HL-60/S4 (cell line): Measurements from ENCODE around the gene ZNRF2.
"Not testable (repeated sequence)": the region's sequence is repeated elsewhere in the genome, so short reads cannot be mapped to it uniquely, and the experiment has no call there.

ENCODE experiments used
- in situ Hi-C: fragments of 300-500 bp; cut with MboI; formaldehyde crosslinking; loops from 2 replicates; pipeline ENCODE4 v1.14.3; 2022; ENCODE audit warnings: low sequenced_read_pairs

The ZNRF2 gene

DNA sequence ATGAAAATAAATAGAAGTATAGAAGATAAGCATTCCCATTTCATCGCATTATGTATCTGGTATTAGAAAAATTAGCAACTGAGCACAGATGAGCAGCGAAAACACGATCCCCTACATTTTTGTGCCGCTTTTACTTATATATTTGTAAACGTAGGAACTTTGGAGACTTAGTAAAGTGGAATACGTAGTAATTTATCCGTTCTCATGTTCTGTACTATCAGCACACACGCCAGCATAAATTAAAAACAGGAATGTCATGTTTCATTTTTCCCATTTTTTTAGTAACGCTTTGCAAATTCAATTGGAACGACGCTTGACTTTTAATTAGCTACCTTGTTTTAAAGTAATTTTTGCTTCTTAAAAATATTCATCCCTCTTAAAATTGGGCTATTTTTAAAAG, 2.4 kb downstream of the ZNRF2 start:
- in situ Hi-C loops: no loop called here

- in situ Hi-C loops: not testable (repeated sequence)
These were observed 3.2 kb downstream of the ZNRF2 start for GRCh38 chr7:30287625-30288024.

DNA sequence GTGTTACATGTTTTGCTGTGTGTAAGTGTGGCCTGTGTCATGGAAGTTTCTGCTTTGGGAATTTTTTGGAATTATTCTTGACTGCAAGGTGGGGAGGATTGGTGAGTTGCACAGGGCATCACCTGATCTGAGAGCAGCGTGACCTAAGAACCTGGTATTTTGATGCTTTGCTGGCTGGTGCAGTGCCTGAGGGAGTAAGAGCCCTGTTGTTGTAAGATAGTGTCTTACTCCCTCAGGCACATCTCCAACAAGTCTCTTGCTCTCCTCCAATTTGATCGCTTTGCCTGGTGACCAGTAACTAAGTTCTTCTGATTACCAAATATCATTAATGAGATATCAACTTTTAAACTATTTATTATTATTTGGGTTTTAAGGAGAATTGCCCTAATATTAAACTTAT, 5.2 kb downstream of the ZNRF2 start:
- in situ Hi-C loops: not testable (repeated sequence)

DNA sequence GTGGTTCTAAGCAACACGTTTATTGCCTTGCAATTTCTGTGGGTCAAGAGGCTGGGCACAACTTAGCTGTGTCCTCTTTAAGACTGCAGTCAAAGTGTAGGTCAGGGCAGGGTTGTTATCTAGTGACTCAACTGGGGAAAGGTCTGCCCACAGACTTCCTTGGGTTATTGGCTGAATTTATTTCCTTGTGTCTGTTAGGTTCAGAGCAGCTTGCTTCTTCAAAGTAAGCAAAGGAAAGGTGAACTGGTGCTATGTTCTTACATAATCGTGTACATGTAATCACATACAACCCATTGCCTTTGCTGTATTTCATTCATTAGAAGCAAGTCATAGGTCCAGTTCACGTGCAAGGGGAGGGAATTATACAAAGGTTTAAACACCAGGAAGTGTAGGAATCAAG, 5.9 kb downstream of the ZNRF2 start:
- in situ Hi-C loops: not testable (repeated sequence)

DNA sequence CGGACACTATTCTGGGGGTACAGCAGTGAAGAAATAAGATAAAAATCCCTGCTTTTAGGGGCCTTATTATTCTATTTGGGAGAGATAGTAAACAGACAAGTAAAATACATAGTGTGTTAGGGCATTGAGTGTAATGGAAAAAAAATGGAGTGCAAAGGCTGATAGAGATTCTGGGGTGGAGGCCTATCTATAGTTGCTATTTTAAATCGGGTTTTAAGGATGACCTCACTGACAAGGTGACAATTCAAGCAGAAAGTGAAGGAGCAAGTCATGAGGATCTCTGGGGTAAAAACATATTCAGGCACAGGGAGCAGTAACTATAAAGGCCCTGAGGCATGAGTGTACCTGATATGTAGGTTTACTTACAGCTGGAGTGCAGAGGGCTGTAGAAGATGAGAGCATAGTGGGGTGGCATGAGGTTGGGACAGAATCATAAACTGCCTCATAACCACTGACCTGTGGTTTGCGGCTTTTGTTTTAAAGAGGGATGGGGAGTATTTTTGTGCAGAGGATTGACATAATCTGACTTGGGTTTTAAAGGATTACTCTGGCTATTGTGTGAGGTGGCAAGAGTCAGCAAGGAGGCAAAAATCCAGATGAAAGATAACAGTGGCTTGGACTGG, 8.1 kb downstream of the ZNRF2 start:
- in situ Hi-C loops: not testable (repeated sequence)

- in situ Hi-C loops: not testable (repeated sequence)
These were observed 11.9 kb downstream of the ZNRF2 start for GRCh38 chr7:30296304-30296703.

DNA sequence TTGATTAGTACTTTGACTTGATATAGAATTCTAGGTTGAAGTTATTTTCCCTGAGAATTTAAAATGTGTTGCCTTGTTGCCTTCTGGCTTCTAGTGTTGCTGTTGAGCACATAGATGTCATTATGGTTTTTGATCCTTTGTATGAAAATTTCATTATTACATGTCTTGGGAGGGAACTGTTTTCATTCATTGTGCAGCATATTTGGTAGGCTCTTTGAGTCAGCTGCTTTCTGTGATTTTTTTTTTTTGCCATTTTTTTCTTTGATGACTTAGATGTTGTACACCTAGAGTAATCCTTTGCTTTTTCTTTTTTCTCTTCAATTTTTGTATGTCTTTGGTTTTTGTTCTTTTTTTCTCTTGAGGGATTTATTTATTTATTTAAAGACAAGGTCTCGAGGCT, 13.1 kb downstream of the ZNRF2 start:
- in situ Hi-C loops: not testable (repeated sequence)

GRCh38 chr7:30298409-30298808, 14.0 kb downstream of the ZNRF2 start:
- in situ Hi-C loops: not testable (repeated sequence)

DNA sequence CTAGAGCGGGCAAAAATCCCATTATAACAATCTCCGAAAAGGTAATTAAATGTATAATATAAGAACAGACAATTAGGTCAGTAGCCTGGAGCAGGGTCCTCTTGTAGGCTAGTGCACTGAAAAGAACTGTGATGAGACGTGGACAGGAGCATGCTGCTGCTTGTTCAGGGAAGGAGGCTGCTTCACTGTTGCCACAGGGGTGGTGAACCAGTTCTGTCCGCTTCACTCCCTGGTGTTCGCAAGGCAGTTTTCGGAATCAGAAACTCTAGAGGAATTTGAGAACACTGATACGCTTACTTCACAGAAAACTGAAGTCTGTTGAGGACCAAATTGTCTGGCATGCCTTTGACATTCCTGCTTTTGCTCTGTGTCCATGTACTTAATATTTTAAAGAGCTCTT, 17.4 kb downstream of the ZNRF2 start:
- in situ Hi-C loops: no loop called here

DNA sequence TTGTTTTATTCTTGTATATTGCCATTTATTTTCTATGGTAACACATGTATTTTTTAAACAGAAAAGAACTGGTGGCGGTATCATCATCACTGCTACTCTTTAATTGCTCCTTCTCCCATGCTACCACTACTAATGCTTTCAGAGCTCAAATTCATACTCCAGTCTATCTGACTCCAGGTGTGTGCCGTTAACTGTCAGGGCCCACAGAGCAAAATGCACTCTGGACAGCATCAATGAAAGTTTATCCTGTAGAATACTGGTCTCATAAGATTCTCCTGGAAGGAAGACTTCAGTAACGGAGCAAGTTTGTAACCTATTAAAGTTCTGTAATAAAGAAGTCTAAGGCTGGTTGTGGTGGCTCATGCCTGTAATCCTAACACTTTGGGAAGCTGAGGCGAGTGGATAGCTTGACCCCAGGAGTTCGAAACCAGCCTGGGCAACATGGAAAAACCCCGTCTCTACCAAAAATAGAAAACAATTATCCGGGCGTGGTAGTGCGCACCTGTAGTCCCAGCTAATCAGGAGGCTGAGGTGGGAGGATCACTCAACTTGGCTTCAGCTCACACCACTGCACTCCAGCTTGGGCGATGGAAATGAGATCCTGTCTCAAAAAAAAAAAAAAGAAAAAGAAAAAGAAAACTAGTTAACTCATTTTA, 18.4 kb downstream of the ZNRF2 start:
- in situ Hi-C loops: no loop called here

DNA sequence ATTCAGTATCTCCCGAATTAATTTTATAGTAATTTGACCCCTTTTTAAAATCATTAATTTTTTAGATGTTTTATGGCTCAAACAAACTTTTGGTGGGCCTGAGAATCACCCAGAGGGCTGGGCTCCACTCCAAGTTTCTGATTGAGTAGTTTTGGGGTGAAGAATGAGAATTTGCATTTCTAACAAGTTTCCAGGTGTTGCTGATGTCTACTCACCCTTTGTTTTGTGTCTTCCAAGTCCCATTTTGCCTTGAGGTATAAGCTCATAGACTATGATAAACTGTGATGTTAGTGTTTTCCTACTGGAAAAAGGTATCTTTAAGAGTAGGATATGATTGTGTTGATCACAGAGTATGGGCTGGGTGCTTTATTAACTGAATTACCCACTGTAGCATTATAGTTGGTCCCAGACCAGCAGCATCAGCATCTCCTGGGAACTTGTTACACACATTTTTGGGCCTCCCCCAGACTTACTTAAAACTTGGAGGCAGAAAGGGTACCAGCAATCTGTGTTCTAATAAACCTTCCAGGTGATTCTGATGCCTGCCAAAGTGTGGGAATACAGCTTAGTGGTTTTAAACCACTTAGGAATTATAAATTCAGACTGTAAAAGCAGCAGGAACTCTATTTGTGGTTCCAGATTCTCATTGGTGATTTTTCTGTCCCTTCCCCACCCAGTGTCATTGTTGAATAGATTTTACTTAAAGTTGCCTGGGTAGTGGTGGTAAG, 19.1 kb downstream of the ZNRF2 start:
- in situ Hi-C loops: no loop called here

- in situ Hi-C loops: no loop called here
These were observed 19.9 kb downstream of the ZNRF2 start for GRCh38 chr7:30304177-30304884.

DNA sequence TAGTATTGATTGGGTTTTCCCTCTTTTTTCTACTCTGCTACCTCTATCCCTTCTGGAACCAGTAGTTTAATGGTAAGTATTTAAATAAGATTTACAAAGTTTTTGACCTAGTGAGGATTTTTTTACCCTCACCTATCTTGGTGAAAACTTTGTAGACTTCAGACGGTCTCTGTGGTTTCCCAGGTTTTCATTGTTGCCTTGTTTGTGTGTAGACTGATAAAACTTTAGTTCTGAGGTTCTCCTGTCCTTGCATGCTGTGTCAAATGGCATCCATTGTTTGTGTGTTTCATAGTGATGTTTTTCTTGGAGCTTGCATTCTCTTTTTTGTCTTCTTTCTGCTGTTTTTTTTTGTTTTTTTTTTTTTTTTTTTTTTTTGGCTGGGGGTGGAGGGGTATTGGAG, 22.6 kb downstream of the ZNRF2 start:
- in situ Hi-C loops: no loop called here

- in situ Hi-C loops: no loop called here
These were observed 24.0 kb downstream of the ZNRF2 start for GRCh38 chr7:30308389-30308788.

DNA sequence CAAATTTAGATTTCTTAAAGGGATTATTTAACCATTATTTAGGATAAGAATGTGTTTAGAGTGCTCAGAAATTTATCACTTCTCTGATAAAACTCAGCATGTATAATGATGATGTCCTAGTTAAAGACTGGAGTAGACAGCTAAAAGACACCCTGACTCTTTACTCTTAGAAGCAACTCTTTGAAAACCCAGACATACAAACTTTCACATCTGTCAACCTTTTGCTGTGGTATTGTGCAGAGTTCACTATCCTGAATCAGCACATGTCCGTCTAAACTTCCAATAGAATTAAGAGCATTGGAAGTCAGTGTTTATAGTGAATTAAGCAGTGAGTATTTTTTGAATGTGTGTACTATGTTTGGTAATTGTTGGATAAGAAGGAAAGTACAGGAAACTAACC, 24.9 kb downstream of the ZNRF2 start:
- in situ Hi-C loops: no loop called here

- in situ Hi-C loops: no loop called here
These were observed 25.5 kb downstream of the ZNRF2 start for GRCh38 chr7:30309842-30310435.

GRCh38 chr7:30310674-30311362, 26.4 kb downstream of the ZNRF2 start:
- in situ Hi-C loops: no loop called here

DNA sequence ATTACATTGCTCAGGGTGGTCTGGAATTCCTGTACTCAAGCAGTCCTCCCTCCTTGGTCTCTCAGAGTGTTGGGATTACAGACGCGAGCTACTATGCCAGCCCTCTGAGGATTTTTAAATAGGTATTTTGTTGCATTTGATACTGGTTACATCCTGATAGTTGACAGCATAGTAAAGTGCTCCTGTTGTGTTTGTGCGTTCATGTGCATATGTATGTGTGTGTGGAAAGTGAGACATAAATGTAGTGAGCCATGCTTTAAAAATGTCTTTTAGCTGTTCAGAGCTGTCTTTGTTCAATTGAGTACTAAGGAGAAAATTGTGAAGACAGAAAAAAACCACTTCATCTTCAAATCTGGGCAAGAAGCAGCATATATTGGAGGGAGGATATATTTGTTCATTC, 27.8 kb downstream of the ZNRF2 start:
- in situ Hi-C loops: no loop called here

- in situ Hi-C loops: no loop called here
These were observed 29.0 kb downstream of the ZNRF2 start for GRCh38 chr7:30313348-30313747.

DNA sequence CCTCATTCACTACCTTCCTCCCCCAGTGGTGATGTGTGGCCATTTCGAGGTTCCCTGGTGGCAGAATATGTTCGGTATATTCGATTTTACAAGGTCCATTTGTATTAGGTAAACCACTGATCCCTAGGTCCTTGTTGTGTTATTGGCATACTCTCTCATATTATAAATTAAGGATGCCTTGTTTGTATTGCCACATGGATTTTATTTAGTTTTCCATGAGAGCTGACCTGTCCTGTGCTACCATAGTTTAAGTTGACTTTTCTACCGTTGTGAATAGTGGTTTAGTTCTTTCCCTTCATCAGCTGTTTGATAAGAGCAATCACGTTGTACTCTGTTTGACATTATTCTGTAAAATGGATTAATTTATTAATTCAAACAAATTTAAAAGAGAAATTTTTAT, 29.4 kb downstream of the ZNRF2 start:
- in situ Hi-C loops: no loop called here

GRCh38 chr7:30315589-30315988, 31.2 kb downstream of the ZNRF2 start:
- in situ Hi-C loops: no loop called here
